K562 (cell line): ENCODE measurements around the gene PAQR4. TPM values are rescaled to one million over a fixed set of nuclear protein-coding genes. Genes with fewer than 3 reads are reported as not detected.

Experiments
- ATAC-seq: fragments of 200-7000 bp; cut with Tn5 transposase; 3 replicates; pipeline ENCODE4 v1.9.1; 2020; ENCODE audit warnings: moderate library complexity
- BruUV-seq: library from RNA; stranded (reverse); fragments of 400-500 nt; replicated peaks from 2 replicates; lab custom pipeline; 2021; lab: Mats Ljungman, UMichigan
- CTCF ChIA-PET: fragments of 300-600 bp; formaldehyde crosslinking; extraction: SDS; loops from one replicate; lab custom pipeline; 2021; ENCODE audit warnings: low intra/inter-chr PET ratio; lab: Yijun Ruan, JAX
- POLR2A ChIA-PET: fragments of 300-600, 350-650 bp; sonication (Branson Sonifier 250); formaldehyde crosslinking; extraction: SDS; loops from one replicate; lab custom pipeline; 2021; ENCODE audit warnings: antibody characterized with exemption, inconsistent platforms; lab: Yijun Ruan, JAX
- DNase-seq, 4 experiments: peaks; one replicate each; pipeline versions ENCODE4 v3.0.0 to v3.0.0-alpha.2; 2011 to 2018; ENCODE audit warnings: low spot score in 3 of 4, mixed read lengths in 3 of 4; ENCODE audit errors: extremely low read depth in 1 of 4
- FAIRE-seq: peaks from 2 replicates; lab custom pipeline; 2011; peaks lifted over from hg19 to GRCh38; lab: Jason Lieb, UNC
- H2AFZ ChIP-seq: 2 replicates; pipeline ENCODE4 v1.6.0; 2011; ENCODE audit warnings: low read depth, low read length, control low read depth, inconsistent platforms
- H3K27ac ChIP-seq: fragments of 200-600 bp; 3 replicates; pipeline ENCODE4 v1.8.0; 2011; ENCODE audit warnings: low read depth, mild to moderate bottlenecking, control low read depth, inconsistent platforms, low read length, moderate library complexity, mixed read lengths; ENCODE audit errors: extremely low read depth
- H3K27me3 ChIP-seq, 2 experiments: fragments of 300-600 bp in 1 of 2; 2 replicates in 1 of 2; 3 replicates in 1 of 2; pipeline versions ENCODE4 v1.6.0 to v1.8.0; 2011; ENCODE audit warnings: inconsistent platforms in 2 of 2, low read length in 2 of 2, mild to moderate bottlenecking in 1 of 2, mixed read lengths in 1 of 2, moderate library complexity in 1 of 2; ENCODE audit not compliant: control insufficient read depth in 2 of 2, insufficient read depth in 2 of 2
- H3K36me3 ChIP-seq: fragments of 300-600 bp; 3 replicates; pipeline ENCODE4 v1.8.0; 2011; ENCODE audit warnings: mild to moderate bottlenecking, low read length, inconsistent platforms; ENCODE audit not compliant: control insufficient read depth, insufficient read depth
- H3K4me1 ChIP-seq, 2 experiments: fragments of 200-600 bp in 1 of 2; replicated peaks in 1 of 2; 2 replicates in 1 of 2; 3 replicates in 1 of 2; pipeline versions ENCODE4 v1.5.1 to v1.8.0; 2011; ENCODE audit warnings: inconsistent platforms in 2 of 2, low read length in 2 of 2, mild to moderate bottlenecking in 1 of 2, mixed read lengths in 1 of 2, moderate library complexity in 1 of 2; ENCODE audit not compliant: control insufficient read depth in 2 of 2, insufficient read depth in 2 of 2
- H3K4me2 ChIP-seq: 2 replicates; pipeline ENCODE4 v1.6.1; 2011; ENCODE audit warnings: low read length, control low read depth, inconsistent platforms, mixed read lengths; ENCODE audit not compliant: insufficient read depth
- H3K4me3 ChIP-seq: fragments of 200-600 bp; sonication (generic), shearing (Covaris generic); 2 replicates; pipeline ENCODE4 v1.5.1; 2016; ENCODE audit warnings: control low read depth, inconsistent platforms
- H3K79me2 ChIP-seq: fragments of 200-600 bp; 3 replicates; pipeline ENCODE4 v1.8.0; 2011; ENCODE audit warnings: low read length, inconsistent platforms; ENCODE audit not compliant: control insufficient read depth, insufficient read depth
- H3K9ac ChIP-seq, 2 experiments: 2 replicates each; pipeline versions ENCODE4 v1.6.0 to v1.6.1; 2011; ENCODE audit warnings: low read depth in 2 of 2, low read length in 2 of 2, control low read depth in 1 of 2, inconsistent platforms in 1 of 2, mild to moderate bottlenecking in 1 of 2, mixed read lengths in 1 of 2; ENCODE audit not compliant: insufficient read depth in 1 of 2
- H3K9me1 ChIP-seq: one replicate; pipeline ENCODE4 v1.6.0; 2011; ENCODE audit warnings: inconsistent platforms, mild to moderate bottlenecking, low read length, moderate library complexity; ENCODE audit not compliant: control insufficient read depth, insufficient read depth
- H3K9me3 ChIP-seq: replicated peaks from 2 replicates; pipeline ENCODE4 v1.5.1; 2011; ENCODE audit warnings: low read depth, low read length, inconsistent platforms; ENCODE audit not compliant: control insufficient read depth, insufficient read depth
- H4K20me1 ChIP-seq: replicated peaks from 2 replicates; pipeline ENCODE4 v1.6.1; 2011; ENCODE audit warnings: low read length, inconsistent platforms, mixed read lengths; ENCODE audit not compliant: control insufficient read depth, insufficient read depth
- HMG20B ChIP-seq: fragments of 250-450 bp; sonication (Bioruptor Pico); IDR thresholded peaks from 2 replicates; pipeline ENCODE4 v1.5.0; 2021; ENCODE audit warnings: mild to moderate bottlenecking
- ILK ChIP-seq: fragments of 450-650 bp; IDR thresholded peaks from 2 replicates; pipeline ENCODE4 v1.6.1; 2016; ENCODE audit warnings: missing genetic modification characterization, low read depth, mild to moderate bottlenecking, missing compliant biosample characterization, moderate library complexity, borderline replicate concordance
- MEF2A ChIP-seq: IDR thresholded peaks from 2 replicates; pipeline ENCODE4 v1.6.1; 2011; ENCODE audit warnings: low read depth, mild to moderate bottlenecking, low read length, moderate library complexity; ENCODE audit not compliant: control insufficient read depth
- RBBP5 ChIP-seq: fragments of 200-600 bp; sonication (generic); IDR thresholded peaks from 2 replicates; pipeline ENCODE4 v1.6.1; 2012; ENCODE audit warnings: borderline replicate concordance, mild to moderate bottlenecking, low read length, control low read depth, inconsistent platforms; ENCODE audit not compliant: insufficient read depth, poor library complexity, severe bottlenecking
- RFX1 ChIP-seq: fragments of 450-650 bp; IDR thresholded peaks from 2 replicates; pipeline ENCODE4 v1.6.1; 2016; ENCODE audit warnings: mild to moderate bottlenecking, moderate library complexity
- RFX7 ChIP-seq: fragments of 250-450 bp; sonication (Bioruptor Pico); IDR thresholded peaks from 2 replicates; pipeline ENCODE4 v1.5.1; 2021; ENCODE audit warnings: mild to moderate bottlenecking
- SAP30 ChIP-seq: fragments of 200-600 bp; sonication (generic); IDR thresholded peaks from 2 replicates; pipeline ENCODE4 v1.6.1; 2012; ENCODE audit warnings: borderline replicate concordance, low read depth, mild to moderate bottlenecking, moderate library complexity, low read length, control low read depth, inconsistent platforms; ENCODE audit not compliant: insufficient read depth, poor library complexity, severe bottlenecking
- SMARCA4 ChIP-seq: fragments of 450-650 bp; IDR thresholded peaks from 2 replicates; pipeline ENCODE4 v1.6.1; 2016
- TAL1 ChIP-seq: fragments of 450-650 bp; IDR thresholded peaks from 2 replicates; pipeline ENCODE4 v1.6.1; 2016; ENCODE audit warnings: mild to moderate bottlenecking
- TCF3 ChIP-seq: sonication (generic); formaldehyde crosslinking; IDR thresholded peaks from 2 replicates; pipeline ENCODE4 v1.4.0; 2020; ENCODE audit warnings: mild to moderate bottlenecking, missing genetic modification reagents
- THRA ChIP-seq: fragments of 450-650 bp; IDR thresholded peaks from 2 replicates; pipeline ENCODE4 v1.6.1; 2017; ENCODE audit warnings: mild to moderate bottlenecking, moderate library complexity
- ZBTB2 ChIP-seq: fragments of 450-650 bp; IDR thresholded peaks from 2 replicates; pipeline ENCODE4 v1.6.1; 2016; ENCODE audit warnings: antibody characterized with exemption
- ZNF277 ChIP-seq: fragments of 250-450 bp; sonication (Bioruptor Pico); IDR thresholded peaks from 2 replicates; pipeline ENCODE4 v1.8.0; 2022; ENCODE audit warnings: inconsistent platforms, mild to moderate bottlenecking, moderate library complexity, borderline replicate concordance
- ZNF76 ChIP-seq: fragments of 250-450 bp; sonication (Bioruptor Pico); IDR thresholded peaks from 2 replicates; pipeline ENCODE4 v1.4.0; 2020; ENCODE audit warnings: mild to moderate bottlenecking, moderate library complexity, borderline replicate concordance
- ZNF778 ChIP-seq: fragments of 450-650 bp; formaldehyde crosslinking; IDR thresholded peaks from 2 replicates; pipeline ENCODE4 v1.4.0; 2020; ENCODE audit warnings: mild to moderate bottlenecking, moderate library complexity
- WGBS: fragments of 100-300 bp; shearing (Covaris generic); methylation state at CpG from one replicate; pipeline ENCODE4 v1.1.6; 2016; ENCODE audit warnings: low coverage, mixed read lengths; ENCODE audit not compliant: insufficient coverage; ENCODE audit errors: missing lambda C conversion rate; 5-methylcytosine and 5-hydroxymethylcytosine counted together
- in situ Hi-C: fragments of 300-500 bp; cut with MboI; formaldehyde crosslinking; loops from 4 replicates; pipeline ENCODE4 v1.15.0; 2018; ENCODE audit warnings: inconsistent platforms, mixed read lengths
- intact Hi-C: fragments of 100-400 bp; cut with micrococcal nuclease; formaldehyde crosslinking; loops from 2 replicates; pipeline ENCODE4 v1.14.2; 2022
- polyA plus RNA-seq, 8 experiments: library from polyadenylated mRNA; depleted of rRNA in 4 of 8; stranded (reverse) in 5 of 8; unstranded in 3 of 8; fragments of >200 nt; fragmentation: Nextera tagmentation in 2 of 8; fragmentation: Illumina TruSeq in 1 of 8; extraction: Ambion mirVana in 2 of 8; extraction: Trizol in 1 of 8; gene quantifications; 2 replicates each; pipeline versions ENCODE4 v1.2.1 to v1.2.3, GENCODE V29; 2011 to 2014; ENCODE audit warnings: inconsistent platforms in 1 of 8, missing spikeins in 1 of 8
- total RNA-seq, 7 experiments: library from RNA; depleted of rRNA in 6 of 7; stranded (reverse); fragments of >200 nt in 6 of 7; fragmentation: Illumina TruSeq in 2 of 7; extraction: Trizol in 2 of 7; gene quantifications; 2 replicates each; pipeline versions ENCODE4 v1.2.1 to v1.2.3, GENCODE V29; 2011 to 2021; ENCODE audit warnings: low replicate concordance in 1 of 7
- TF ChIP-seq, protein P1 (sequence below): sonication (generic); IDR thresholded peaks from 2 replicates; pipeline ENCODE4 v1.6.1; 2016

The PAQR4 gene
- total and polyA plus RNA-seq, 9 of the 15 experiments (the other 6 are each of a cell fraction or from before 2014, with no cell fraction given): 0.62 to 40.4 (median 19.5) TPM

- no peaks in the 10 kb centered on the region for H3K27me3 ChIP-seq
- H3K79me2 ChIP-seq: no peaks in the 10 kb centered on the region
- no peak overlapping the region for H3K9ac ChIP-seq
- in situ Hi-C loops (loop anchor here (5.0 kb wide), 1 partner anchor 90 kb away; no protein-coding TSS in a partner anchor), intact Hi-C loops (loop anchor here (5.0 kb wide), 1 partner anchor 55 kb away; the partner anchor contains the start of gene PKMYT1)
- BruUV-seq: no TSS peak
- H3K27ac ChIP-seq: no peak overlapping the region
- DNase-seq (peak; percentile 75 to 93 (median 78)), ATAC-seq (peak; percentile 98), FAIRE-seq (peak; percentile 99)
- peak overlapping the region; percentile 86 for H2AFZ ChIP-seq
- no peaks in the 10 kb centered on the region for H3K9me3 ChIP-seq
- no peaks in the 10 kb centered on the region for H3K9me1 ChIP-seq
- H3K4me2 ChIP-seq: peak overlapping the region; percentile 65
- H3K36me3 ChIP-seq: peaks cover 19% of the 10 kb centered on the region; the same call in 1 of the 3 replicates
- H3K4me1 ChIP-seq: peaks cover 3 to 22% of the 10 kb centered on the region in 2 experiments; a peak in 3 of 5 replicates
- ChIA-PET CTCF (interaction anchor here (1.1 to 2.2 kb wide), 3 partner anchors 53 to 732 kb away, joined by 3 to 17 read pairs (median 12); no protein-coding TSS in a partner anchor), POLR2A (interaction anchor here (0.7 to 1.0 kb wide), 3 partner anchors 13 to 124 kb away, joined by 3 read pairs; partner anchors contain the start of gene FLYWCH1)
- H3K4me3 ChIP-seq: no peak overlapping the region
- WGBS: 6% methylated on average over 19 of the region's 19 CpGs
- H4K20me1 ChIP-seq: no peaks in the 10 kb centered on the region
- TF ChIP-seq SMARCA4: peak; percentile 73; the same call in 1 of the 2 replicates
- TF ChIP-seq ZNF277 (CRISPR knock-in tag): no peak
- no peak for TF ChIP-seq SAP30
- no peak for TF ChIP-seq THRA
- no peak for TF ChIP-seq HMG20B
- TF ChIP-seq RBBP5: no peak
- no peak for TF ChIP-seq TAL1
- no peak for TF ChIP-seq TCF3
- no peak for TF ChIP-seq ZNF778 (CRISPR knock-in tag)
- TF ChIP-seq RFX7 (CRISPR knock-in tag): no peak
- TF ChIP-seq ZNF76 (CRISPR knock-in tag): no peak
- no peak for TF ChIP-seq RFX1
- TF ChIP-seq, protein P1, sequence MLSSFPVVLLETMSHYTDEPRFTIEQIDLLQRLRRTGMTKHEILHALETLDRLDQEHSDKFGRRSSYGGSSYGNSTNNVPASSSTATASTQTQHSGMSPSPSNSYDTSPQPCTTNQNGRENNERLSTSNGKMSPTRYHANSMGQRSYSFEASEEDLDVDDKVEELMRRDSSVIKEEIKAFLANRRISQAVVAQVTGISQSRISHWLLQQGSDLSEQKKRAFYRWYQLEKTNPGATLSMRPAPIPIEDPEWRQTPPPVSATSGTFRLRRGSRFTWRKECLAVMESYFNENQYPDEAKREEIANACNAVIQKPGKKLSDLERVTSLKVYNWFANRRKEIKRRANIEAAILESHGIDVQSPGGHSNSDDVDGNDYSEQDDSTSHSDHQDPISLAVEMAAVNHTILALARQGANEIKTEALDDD: peak; percentile 71
- TF ChIP-seq ZBTB2: no peak
- TF ChIP-seq ILK (tag): no peak
- no peak for TF ChIP-seq MEF2A
Measured at GRCh38 chr16:2927010-2927646, 42.0 kb upstream of the PAQR4 start.
